Fibroblast of mammary gland (primary cell): ENCODE results near the gene FEV.

Experiments used
- DNase-seq: peaks from one replicate; pipeline ENCODE4 v3.0.0-alpha.2; 2010; ENCODE audit warnings: low read depth
- H3K4me3 ChIP-seq: 2 replicates; pipeline ENCODE4 v1.5.1; 2011; ENCODE audit warnings: low read depth, mild to moderate bottlenecking, low read length, moderate library complexity; ENCODE audit not compliant: control insufficient read depth
- TF ChIP-seq, protein P1 (sequence below): conservative IDR thresholded peaks from 2 replicates; pipeline ENCODE4 v1.5.1; 2011; ENCODE audit warnings: low read depth, low read length, inconsistent platforms; ENCODE audit not compliant: control insufficient read depth, insufficient read depth

The FEV gene

DNA sequence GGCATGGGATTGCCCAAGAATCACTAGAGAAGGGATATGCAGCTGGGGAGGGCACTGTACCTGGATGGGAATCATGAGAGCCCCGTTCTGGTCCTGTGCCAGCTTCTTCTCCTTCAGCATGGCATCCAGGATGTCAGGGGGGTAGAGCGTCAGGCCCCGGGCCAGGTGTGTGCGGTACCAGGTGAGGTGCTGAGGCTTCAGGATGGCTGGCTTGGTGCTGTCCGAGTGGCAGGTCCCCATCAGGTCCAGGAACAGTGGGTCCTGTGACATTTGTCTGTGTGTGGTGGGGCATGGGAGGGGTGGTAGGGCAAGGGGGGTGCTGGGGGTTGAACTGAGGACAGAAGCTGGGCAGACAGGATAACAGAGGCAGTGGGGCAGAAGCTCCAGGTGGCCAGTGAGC is 43.2 kb upstream of the FEV start:
- no peak overlapping the region for H3K4me3 ChIP-seq
- TF ChIP-seq, protein P1, sequence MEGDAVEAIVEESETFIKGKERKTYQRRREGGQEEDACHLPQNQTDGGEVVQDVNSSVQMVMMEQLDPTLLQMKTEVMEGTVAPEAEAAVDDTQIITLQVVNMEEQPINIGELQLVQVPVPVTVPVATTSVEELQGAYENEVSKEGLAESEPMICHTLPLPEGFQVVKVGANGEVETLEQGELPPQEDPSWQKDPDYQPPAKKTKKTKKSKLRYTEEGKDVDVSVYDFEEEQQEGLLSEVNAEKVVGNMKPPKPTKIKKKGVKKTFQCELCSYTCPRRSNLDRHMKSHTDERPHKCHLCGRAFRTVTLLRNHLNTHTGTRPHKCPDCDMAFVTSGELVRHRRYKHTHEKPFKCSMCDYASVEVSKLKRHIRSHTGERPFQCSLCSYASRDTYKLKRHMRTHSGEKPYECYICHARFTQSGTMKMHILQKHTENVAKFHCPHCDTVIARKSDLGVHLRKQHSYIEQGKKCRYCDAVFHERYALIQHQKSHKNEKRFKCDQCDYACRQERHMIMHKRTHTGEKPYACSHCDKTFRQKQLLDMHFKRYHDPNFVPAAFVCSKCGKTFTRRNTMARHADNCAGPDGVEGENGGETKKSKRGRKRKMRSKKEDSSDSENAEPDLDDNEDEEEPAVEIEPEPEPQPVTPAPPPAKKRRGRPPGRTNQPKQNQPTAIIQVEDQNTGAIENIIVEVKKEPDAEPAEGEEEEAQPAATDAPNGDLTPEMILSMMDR: no peak
- DNase-seq: no peak

DNA sequence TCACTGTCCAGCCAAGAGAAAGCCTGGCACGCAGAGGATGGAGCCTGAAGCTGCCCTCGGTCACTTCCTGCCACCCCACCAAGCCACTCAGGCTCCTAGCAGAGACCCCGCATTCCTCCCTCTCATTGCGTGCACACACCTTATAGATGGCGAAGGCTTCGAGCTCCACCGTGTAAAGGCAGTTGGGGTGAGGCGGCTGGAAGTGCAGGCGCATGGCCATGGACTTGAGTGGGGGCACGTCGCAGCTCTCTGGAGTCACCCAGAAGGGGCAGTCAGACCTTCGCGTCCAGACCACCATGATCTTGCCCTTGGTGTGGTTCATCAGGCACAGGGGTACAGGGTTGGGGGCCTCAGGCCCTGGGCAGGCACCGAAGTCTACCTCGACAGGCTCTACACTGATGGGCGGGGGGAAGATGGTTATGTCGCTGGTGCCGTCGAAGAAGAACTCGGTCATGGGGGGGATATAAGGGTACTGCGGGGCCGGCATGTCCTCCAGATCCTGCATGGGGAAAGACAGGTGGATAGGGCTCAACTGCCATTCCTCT is 42.6 kb upstream of the FEV start:
- no peak for DNase-seq
- H3K4me3 ChIP-seq: no peak overlapping the region
- TF ChIP-seq, protein P1: no peak

DNA sequence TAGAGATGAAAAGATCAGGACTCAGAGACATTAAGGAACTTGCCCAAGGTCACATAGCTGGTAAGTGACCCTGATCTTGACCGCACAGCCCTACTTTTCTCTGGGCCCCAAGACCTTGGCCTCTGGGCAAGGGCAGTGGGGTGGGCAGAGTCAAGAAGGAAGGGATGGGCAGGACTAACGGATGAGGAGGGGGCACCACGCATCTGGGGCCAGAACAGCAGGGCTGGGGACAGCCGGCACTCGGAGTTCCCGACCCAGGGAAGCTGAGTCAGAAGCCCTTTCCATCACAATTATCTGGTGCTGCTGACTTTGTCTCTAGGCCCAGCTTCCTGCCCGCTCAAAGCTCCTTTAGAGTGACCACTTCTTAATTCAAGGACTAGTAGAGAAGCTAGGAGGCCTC is 42.0 kb upstream of the FEV start:
- TF ChIP-seq, protein P1: no peak
- no peak for DNase-seq
- no peak overlapping the region for H3K4me3 ChIP-seq

DNA sequence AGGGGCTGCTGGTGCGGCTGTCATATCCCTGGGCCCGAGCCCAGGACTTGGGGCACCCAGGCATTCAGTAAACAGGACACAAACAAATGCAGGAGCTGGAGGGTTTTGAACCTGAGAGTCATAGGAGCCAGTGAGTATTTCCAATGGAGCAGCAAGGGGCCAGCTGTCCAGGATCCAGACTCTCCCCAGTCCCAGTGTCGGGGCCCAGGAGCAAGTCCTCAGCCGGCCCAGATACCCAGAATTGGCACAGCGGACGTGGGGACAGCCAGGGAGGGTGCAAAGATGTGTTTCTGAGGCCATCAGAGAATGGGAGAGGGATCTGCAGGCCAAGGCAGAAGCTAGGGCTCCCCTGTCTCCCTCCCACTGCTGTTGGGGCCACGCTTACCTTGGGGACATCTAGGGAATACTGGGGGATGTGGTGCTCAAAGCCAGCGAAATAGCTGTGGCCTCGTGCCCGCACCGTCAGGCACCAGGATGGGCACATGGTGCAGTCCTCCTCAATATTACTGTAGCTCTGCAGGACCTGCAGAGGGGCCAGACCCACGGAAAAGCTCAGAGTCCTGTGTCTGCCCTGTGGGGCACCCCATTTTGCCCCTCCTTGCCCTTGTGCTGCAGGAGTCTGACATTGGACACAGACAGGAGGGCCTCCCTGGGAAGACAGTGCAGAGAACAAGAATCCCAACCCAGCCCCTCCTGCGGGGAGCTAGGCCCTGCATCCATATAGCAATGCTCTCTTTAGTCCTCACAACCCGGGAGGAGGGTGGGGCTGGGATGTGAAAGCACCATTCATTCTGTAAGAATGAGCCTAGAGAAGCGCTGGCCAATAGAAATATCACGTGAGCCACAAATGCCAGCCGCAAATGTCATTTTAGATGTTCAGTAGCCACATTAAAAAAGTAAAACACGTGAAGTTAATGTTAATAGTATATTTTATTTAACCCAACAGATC is 40.9 kb upstream of the FEV start:
- TF ChIP-seq, protein P1: no peak

DNA sequence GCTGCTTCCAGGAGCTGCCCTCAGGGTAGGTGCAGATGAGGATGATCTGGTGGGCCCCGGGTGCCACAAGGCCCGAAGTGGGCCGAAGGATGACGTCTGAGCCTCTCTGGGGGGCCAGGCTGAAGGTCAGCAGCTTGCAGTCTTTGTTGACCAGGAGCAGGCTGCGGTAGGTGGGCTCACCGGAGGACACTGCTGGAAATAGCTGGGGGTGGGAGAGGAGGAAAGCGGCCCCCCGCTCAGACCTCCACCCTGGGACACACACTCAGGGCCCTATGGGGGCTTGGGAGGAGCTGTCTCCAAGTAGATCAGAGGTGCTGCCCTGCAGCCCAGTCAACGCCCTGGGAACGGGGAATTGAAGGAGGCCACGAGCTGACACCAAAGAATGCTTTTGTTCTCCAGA is 39.1 kb upstream of the FEV start:
- H3K4me3 ChIP-seq: no peak overlapping the region
- TF ChIP-seq, protein P1: no peak
- DNase-seq: no peak

More for the DNA sequence above, 40.9 kb upstream of the FEV start:
- H3K4me3 ChIP-seq: no peak overlapping the region
- DNase-seq: no peak

DNA sequence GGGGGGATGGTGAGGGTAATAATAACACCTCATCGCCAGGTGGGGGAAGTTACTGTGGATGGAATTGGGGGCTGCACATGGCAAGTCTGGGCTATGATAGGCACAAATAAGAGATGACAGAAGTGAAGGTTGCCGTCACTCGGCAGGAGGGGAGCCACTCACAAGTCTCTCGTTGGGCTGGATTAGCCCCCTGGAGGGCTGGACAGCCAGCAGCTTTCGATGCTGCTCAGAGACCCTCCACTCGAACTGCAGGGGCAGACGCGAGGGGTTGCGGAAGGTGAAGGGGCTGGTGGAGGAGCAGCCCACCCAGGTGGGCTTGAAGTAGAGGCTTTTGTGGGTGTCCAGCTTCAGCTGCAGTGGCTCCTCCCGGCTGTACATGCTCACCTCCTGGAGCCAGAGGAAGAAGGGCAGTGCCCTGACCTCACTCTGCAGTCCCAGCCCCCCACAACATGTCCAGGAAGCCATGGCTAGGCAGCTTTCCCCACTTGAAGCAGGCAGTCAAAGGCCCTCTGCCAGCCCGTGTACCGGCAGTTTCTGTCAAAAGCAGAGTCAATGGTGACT is 38.1 kb upstream of the FEV start:
- DNase-seq: no peak
- TF ChIP-seq, protein P1: no peak
- H3K4me3 ChIP-seq: no peak overlapping the region
